Neural crest cell (in vitro differentiated cells): ENCODE results near the gene TRPM3. TPM values are rescaled to one million over a fixed set of nuclear protein-coding genes. Genes with fewer than 3 reads are reported as not detected.

Experiments
- DNase-seq: peaks from one replicate; pipeline ENCODE4 v3.0.0; 2021; ENCODE audit warnings: low read depth, mixed read lengths, low spot score
- H3K27ac Mint-ChIP-seq: one replicate; pipeline ENCODE4 v1.8.0; 2021; ENCODE audit warnings: mild to moderate bottlenecking, mixed read lengths; ENCODE audit not compliant: unreplicated experiment
- H3K27me3 Mint-ChIP-seq: 2 replicates; pipeline ENCODE4 v1.8.0; 2021; ENCODE audit warnings: low read depth, mild to moderate bottlenecking, mixed read lengths
- H3K36me3 Mint-ChIP-seq: 2 replicates; pipeline ENCODE4 v1.8.0; 2021; ENCODE audit warnings: low read depth, mild to moderate bottlenecking, mixed read lengths
- H3K4me1 Mint-ChIP-seq: 2 replicates; pipeline ENCODE4 v1.8.0; 2021; ENCODE audit warnings: mixed read lengths
- H3K4me3 Mint-ChIP-seq: one replicate; pipeline ENCODE4 v1.8.0; 2021; ENCODE audit warnings: mild to moderate bottlenecking, mixed read lengths
- H3K9me3 Mint-ChIP-seq: 2 replicates; pipeline ENCODE4 v1.8.0; 2021; ENCODE audit warnings: mixed read lengths
- total RNA-seq: library from RNA; stranded (reverse); gene quantifications from 2 replicates; pipeline ENCODE4 v1.2.1, GENCODE V29; 2021
- TF ChIP-seq, protein P1 (sequence below): fragments of 200-600 bp; sonication (generic); conservative IDR thresholded peaks from 2 replicates; pipeline ENCODE4 v1.5.0; 2021; ENCODE audit warnings: antibody characterized with exemption, mild to moderate bottlenecking

The TRPM3 gene
- total RNA-seq, 1 donor from 2014 or later: 1.4 TPM

DNA sequence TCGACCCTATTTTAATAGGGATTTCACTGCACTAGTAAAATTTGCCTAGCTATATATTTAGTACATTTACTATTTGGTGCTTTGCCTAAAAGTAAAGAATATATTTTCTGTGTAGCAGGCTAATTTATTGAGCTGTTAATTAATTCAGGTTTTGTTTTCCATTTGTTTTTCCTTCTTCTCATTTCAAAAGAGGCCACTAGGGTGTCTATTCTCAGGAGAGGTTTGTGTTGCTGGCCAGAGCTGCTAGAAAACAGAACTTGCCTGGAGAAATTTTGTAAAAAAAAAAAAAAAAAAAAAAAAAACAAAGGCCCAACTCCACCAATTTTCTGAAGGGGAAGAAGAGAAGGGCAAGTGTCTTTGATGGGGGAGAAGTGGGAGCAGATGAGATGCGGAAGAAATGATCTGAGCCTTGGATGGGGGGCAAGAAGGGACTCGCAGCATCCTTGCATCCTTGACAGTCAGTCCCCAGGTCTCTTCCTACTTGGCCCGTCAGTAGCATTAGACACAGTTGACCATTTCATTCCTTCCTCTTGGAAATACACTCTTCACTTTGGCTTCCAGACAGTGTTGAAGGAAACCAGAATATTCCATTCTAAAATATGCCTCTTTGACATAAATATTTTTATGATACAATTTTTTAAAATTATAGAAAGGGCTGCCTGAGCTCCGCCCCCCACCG, 318.5 kb downstream of the TRPM3 start:
- no peak for DNase-seq
- no peak overlapping the region for H3K4me3 Mint-ChIP-seq
- no peaks in the 10 kb centered on the region for H3K27me3 Mint-ChIP-seq
- no peaks in the 10 kb centered on the region for H3K36me3 Mint-ChIP-seq
- H3K9me3 Mint-ChIP-seq: no peaks in the 10 kb centered on the region
- TF ChIP-seq, protein P1, sequence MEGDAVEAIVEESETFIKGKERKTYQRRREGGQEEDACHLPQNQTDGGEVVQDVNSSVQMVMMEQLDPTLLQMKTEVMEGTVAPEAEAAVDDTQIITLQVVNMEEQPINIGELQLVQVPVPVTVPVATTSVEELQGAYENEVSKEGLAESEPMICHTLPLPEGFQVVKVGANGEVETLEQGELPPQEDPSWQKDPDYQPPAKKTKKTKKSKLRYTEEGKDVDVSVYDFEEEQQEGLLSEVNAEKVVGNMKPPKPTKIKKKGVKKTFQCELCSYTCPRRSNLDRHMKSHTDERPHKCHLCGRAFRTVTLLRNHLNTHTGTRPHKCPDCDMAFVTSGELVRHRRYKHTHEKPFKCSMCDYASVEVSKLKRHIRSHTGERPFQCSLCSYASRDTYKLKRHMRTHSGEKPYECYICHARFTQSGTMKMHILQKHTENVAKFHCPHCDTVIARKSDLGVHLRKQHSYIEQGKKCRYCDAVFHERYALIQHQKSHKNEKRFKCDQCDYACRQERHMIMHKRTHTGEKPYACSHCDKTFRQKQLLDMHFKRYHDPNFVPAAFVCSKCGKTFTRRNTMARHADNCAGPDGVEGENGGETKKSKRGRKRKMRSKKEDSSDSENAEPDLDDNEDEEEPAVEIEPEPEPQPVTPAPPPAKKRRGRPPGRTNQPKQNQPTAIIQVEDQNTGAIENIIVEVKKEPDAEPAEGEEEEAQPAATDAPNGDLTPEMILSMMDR: no peak
- no peaks in the 10 kb centered on the region for H3K4me1 Mint-ChIP-seq
- peak overlapping the region; percentile 22 for H3K27ac Mint-ChIP-seq

DNA sequence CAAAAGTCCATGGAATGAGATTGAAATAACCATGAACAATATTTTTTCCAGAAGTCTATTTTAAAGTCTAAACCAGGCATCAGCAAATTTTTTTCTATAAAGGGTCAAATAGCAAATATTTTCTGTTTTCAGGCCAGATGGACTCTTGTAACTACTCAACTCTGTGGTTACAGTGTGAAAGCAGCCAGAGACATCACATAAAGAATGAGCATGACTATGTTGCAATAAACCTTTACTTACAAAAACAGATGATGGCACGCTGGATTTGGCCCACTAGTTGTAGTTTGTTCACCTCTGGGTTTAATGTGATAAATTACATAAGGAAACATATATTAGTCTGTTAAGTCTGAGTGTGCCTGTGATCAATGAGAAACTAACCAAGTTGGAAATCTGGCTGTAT, 319.2 kb downstream of the TRPM3 start:
- Mint-ChIP-seq H3K4me3 (no peak overlapping the region), H3K36me3 (no peaks in the 10 kb centered on the region), H3K27ac (no peak overlapping the region), H3K4me1 (no peaks in the 10 kb centered on the region), H3K27me3 (no peaks in the 10 kb centered on the region), H3K9me3 (no peaks in the 10 kb centered on the region)
- TF ChIP-seq, protein P1: no peak
- DNase-seq: no peak

DNA sequence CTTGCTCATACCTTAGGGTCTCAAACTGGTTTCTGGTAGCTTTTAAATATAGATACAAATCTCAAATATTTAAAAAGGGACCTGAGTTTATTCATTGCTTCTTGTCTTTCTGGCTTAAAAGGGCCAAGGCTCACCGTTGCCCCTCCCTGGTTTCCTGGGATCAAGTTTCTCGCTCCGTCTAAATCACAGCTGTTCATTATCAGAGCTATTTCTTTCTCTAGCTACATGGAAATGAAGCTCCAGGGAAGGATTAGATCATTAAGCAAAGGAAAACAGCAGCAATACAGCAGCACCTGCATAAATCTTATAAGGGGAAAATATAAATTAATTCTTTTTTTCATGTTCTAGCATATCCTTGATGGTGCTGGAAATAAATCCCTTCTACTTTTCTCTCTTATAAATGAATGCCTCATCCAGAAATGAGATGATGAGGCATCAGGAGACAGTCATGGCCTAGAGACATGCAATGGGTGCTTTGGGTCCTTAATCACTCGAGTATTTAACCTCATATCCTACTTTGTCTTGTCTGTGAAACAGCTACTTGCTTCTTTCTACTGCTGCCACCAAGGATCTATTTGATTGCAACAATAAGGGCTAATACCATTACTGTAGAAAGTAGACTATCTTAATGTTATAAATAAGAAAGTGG, 320.1 kb downstream of the TRPM3 start:
- DNase-seq: no peak
- TF ChIP-seq, protein P1: no peak
- H3K27ac Mint-ChIP-seq: no peak overlapping the region
- H3K4me3 Mint-ChIP-seq: no peak overlapping the region
- H3K36me3 Mint-ChIP-seq: no peaks in the 10 kb centered on the region
- no peaks in the 10 kb centered on the region for H3K27me3 Mint-ChIP-seq
- H3K9me3 Mint-ChIP-seq: no peaks in the 10 kb centered on the region
- H3K4me1 Mint-ChIP-seq: no peaks in the 10 kb centered on the region

DNA sequence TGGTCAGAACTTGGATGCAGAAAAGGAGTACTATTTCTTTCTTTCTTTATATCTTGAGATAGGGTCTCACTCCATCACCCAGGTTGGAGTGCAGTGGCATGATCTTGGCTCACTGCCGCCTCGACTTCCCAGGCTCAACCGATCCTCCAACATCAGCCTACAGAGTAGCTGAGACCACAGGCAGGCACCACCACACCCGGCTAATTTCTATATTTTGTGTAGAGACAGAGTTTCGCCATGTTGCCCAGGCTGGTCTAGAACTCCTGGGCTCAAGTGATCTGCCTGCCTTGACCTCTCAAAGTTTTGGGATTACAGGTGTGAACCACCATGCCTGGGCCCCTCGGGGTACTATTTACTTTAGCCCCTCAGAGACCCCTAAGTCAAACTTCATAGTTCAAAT, 323.4 kb downstream of the TRPM3 start:
- Mint-ChIP-seq H3K9me3 (no peaks in the 10 kb centered on the region), H3K27me3 (no peaks in the 10 kb centered on the region), H3K4me1 (no peaks in the 10 kb centered on the region), H3K27ac (no peak overlapping the region), H3K36me3 (no peaks in the 10 kb centered on the region), H3K4me3 (no peak overlapping the region)
- DNase-seq: no peak
- TF ChIP-seq, protein P1: no peak

DNA sequence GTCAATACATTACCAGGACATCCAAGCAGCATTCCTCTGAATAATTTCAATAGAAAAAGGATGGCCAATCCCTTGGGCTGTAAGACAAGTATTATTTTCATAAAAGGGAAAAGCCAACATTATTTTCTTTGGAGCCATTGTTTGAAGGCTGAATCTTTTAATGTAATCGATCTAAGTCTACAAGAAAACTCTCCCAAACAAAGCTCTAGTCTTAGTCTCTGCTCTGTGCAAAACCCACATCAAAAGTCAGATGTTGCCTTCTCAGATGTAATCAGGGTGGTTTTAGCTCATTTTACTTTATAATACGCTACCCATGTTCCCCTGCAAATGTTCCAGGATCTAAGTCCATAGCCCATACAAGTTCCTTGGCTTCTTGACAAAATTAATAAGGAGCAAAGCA, 325.6 kb downstream of the TRPM3 start:
- Mint-ChIP-seq H3K27ac (no peak overlapping the region), H3K27me3 (no peaks in the 10 kb centered on the region), H3K9me3 (no peaks in the 10 kb centered on the region), H3K36me3 (no peaks in the 10 kb centered on the region), H3K4me1 (peaks cover 9% of the 10 kb centered on the region), H3K4me3 (no peak overlapping the region)
- TF ChIP-seq, protein P1: no peak
- no peak for DNase-seq
